Femur (tissue), 1 donor: Measurements from ENCODE around the gene AUTS2.

Experiments used
- DNase-seq: peaks from one replicate; pipeline ENCODE4 v3.0.0-alpha.2; 2017

Gene AUTS2

GRCh38 chr7:69825113-69825972, 227.1 kb downstream of the AUTS2 start:
- DNase-seq: no peak

GRCh38 chr7:69826283-69826682, 228.0 kb downstream of the AUTS2 start:
- no peak for DNase-seq

- no peak for DNase-seq
Measured at GRCh38 chr7:69827140-69827539, 228.9 kb downstream of the AUTS2 start.

GRCh38 chr7:69827558-69827957, 229.3 kb downstream of the AUTS2 start:
- DNase-seq: no peak

- no peak for DNase-seq
Measured at GRCh38 chr7:69832356-69832755, 234.1 kb downstream of the AUTS2 start.

GRCh38 chr7:69833964-69834363, 235.7 kb downstream of the AUTS2 start:
- no peak for DNase-seq

- no peak for DNase-seq
Measured at GRCh38 chr7:69836702-69837101, 238.4 kb downstream of the AUTS2 start.

GRCh38 chr7:69837387-69838068, 239.3 kb downstream of the AUTS2 start:
- no peak for DNase-seq

- no peak for DNase-seq
Measured at GRCh38 chr7:69839782-69840181, 241.5 kb downstream of the AUTS2 start.

GRCh38 chr7:69840248-69840647, 242.0 kb downstream of the AUTS2 start:
- DNase-seq: no peak

- no peak for DNase-seq
Measured at GRCh38 chr7:69843653-69844052, 245.4 kb downstream of the AUTS2 start.

GRCh38 chr7:69844264-69844868, 246.1 kb downstream of the AUTS2 start:
- DNase-seq: no peak

- no peak for DNase-seq
Measured at GRCh38 chr7:69845721-69846495, 247.6 kb downstream of the AUTS2 start.

GRCh38 chr7:69847921-69848612, 249.8 kb downstream of the AUTS2 start:
- no peak for DNase-seq

GRCh38 chr7:69849268-69849667, 251.0 kb downstream of the AUTS2 start:
- DNase-seq: no peak

- no peak for DNase-seq
Measured at GRCh38 chr7:69857014-69857413, 258.7 kb downstream of the AUTS2 start.

GRCh38 chr7:69858471-69858870, 260.2 kb downstream of the AUTS2 start:
- DNase-seq: no peak

- no peak for DNase-seq
Measured at GRCh38 chr7:69859342-69859741, 261.1 kb downstream of the AUTS2 start.

- DNase-seq: no peak
Measured at GRCh38 chr7:69860486-69860885, 262.2 kb downstream of the AUTS2 start.

- DNase-seq: no peak
Measured at GRCh38 chr7:69860941-69861622, 262.8 kb downstream of the AUTS2 start.

GRCh38 chr7:69862413-69863064, 264.3 kb downstream of the AUTS2 start:
- DNase-seq: no peak
